HEK293 (cell line): ENCODE measurements around the gene KLHL30.

Experiments
- ZBTB49 ChIP-seq: fragments of 450-650 bp; formaldehyde crosslinking; IDR thresholded peaks from 2 replicates; pipeline ENCODE4 v1.5.1; 2016; ENCODE audit warnings: missing biosample characterization, missing genetic modification characterization, low read depth
- ZFP41 ChIP-seq: fragments of 450-650 bp; formaldehyde crosslinking; IDR thresholded peaks from 2 replicates; pipeline ENCODE4 v1.5.1; 2016; ENCODE audit warnings: missing biosample characterization, missing genetic modification characterization, borderline replicate concordance

GRCh38 chr2:238145046-238145445 lies 6.6 kb downstream of the KLHL30 start:
- TF ChIP-seq ZBTB49 (tag by site-specific recombination): no peak
- no peak for TF ChIP-seq ZFP41 (tag by site-specific recombination)
